Skeletal muscle satellite cell (primary cell): Measurements from ENCODE around the gene TP53TG5.

Source experiments
- H3K27me3 ChIP-seq: 2 replicates; pipeline ENCODE4 v1.7.0; 2013; ENCODE audit warnings: low read length; ENCODE audit not compliant: control insufficient read depth, insufficient read depth
- H3K36me3 ChIP-seq: 2 replicates; pipeline ENCODE4 v1.7.0; 2013; ENCODE audit warnings: mild to moderate bottlenecking, control low read depth, low read length; ENCODE audit not compliant: insufficient read depth
- H3K4me1 ChIP-seq: 2 replicates; pipeline ENCODE4 v1.7.0; 2013; ENCODE audit warnings: low read length; ENCODE audit not compliant: control insufficient read depth, insufficient read depth
- H3K4me2 ChIP-seq: 2 replicates; pipeline ENCODE4 v1.7.0; 2013; ENCODE audit warnings: mild to moderate bottlenecking, low read length
- H3K4me3 ChIP-seq: 2 replicates; pipeline ENCODE4 v1.7.0; 2013; ENCODE audit warnings: low read length
- H3K9ac ChIP-seq: 2 replicates; pipeline ENCODE4 v1.7.0; 2013; ENCODE audit warnings: mild to moderate bottlenecking, low read depth, low read length, moderate library complexity
- H3K9me3 ChIP-seq: replicated peaks from 2 replicates; pipeline ENCODE4 v1.7.0; 2013; ENCODE audit warnings: mild to moderate bottlenecking, control low read depth, low read length

TP53TG5 gene

DNA sequence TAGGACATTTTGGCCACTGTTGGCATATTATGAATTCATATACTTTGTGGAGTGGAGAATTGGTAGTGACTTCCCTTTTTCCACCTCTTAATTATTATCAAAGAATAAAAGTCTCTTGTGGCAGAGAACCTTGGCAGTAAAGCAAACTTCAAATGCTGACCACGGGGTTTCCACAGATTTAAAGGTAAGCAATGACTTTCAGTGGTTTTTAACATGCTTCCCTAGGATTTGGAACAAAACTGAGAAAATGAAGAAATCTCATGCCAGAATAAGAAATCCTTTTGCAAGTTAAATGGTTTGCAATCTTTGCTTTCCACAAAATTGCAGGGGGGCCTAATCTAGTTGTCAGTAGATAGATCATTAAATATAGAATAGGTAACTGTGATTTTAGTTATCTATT lies 27.9 kb downstream of the TP53TG5 start:
- Histone ChIP-seq H3K4me3 (no peak overlapping the region), H3K4me1 (peaks cover 39% of the 10 kb centered on the region), H3K9ac (no peak overlapping the region), H3K27me3 (no peaks in the 10 kb centered on the region), H3K36me3 (peaks cover 11% of the 10 kb centered on the region), H3K9me3 (no peaks in the 10 kb centered on the region), H3K4me2 (no peak overlapping the region)

DNA sequence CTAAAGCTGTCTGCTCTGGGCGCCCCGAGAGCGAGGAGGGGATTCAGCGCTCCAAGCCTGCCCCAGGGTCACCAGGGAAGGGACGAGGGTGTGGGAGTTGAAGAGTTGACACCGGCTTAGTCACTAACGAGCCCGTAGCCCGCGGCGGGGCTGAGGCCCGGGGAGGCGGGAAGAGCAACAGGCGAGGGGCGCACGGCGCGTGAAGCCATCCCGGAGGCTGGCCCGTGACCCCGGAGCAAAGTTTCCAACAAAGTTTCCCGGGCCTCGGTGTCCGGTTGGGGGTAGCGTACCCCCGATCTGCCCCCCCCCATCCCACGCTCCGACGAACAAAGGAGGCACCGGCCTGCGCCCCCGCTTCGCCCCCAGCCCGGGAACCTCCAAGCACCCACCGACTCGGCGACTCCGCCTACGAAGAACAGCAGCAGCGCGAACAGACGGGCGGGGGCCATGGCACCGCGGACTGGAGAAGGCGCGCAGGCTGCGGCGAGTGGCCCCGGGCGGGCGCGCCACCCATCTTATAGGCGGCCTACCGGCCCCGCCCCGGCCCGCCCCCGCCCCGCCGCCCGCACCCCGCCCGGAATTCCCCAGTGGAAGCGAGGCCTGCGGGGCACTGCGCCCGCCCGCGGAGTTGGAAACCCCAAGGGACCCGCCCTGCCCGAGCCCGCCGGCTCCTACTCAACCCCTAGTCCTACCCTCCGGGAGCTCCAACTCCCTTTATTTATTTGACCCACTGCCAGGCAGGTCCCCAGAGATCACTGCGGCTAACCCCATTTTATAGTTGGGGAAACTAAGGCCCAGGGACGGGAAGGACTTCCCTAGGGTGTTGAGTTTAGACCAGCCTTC lies 30.0 kb downstream of the TP53TG5 start, which contains the start of gene SDC4:
Gene SDC4, minus strand, starts transcription at position 489 of the 843 bp plus-strand sequence. Its CDS starts 40 bp downstream, at position 449.
- Histone ChIP-seq H3K9me3 (no peaks in the 10 kb centered on the region), H3K9ac (peak within 1 kb of the TSS; percentile 97), H3K4me3 (peak within 1 kb of the TSS; percentile 92), H3K27me3 (no peaks in the 10 kb centered on the region), H3K36me3 (peaks cover 23% of the 10 kb centered on the region), H3K4me2 (peak within 1 kb of the TSS; percentile 84), H3K4me1 (peaks cover 44% of the 10 kb centered on the region)

DNA sequence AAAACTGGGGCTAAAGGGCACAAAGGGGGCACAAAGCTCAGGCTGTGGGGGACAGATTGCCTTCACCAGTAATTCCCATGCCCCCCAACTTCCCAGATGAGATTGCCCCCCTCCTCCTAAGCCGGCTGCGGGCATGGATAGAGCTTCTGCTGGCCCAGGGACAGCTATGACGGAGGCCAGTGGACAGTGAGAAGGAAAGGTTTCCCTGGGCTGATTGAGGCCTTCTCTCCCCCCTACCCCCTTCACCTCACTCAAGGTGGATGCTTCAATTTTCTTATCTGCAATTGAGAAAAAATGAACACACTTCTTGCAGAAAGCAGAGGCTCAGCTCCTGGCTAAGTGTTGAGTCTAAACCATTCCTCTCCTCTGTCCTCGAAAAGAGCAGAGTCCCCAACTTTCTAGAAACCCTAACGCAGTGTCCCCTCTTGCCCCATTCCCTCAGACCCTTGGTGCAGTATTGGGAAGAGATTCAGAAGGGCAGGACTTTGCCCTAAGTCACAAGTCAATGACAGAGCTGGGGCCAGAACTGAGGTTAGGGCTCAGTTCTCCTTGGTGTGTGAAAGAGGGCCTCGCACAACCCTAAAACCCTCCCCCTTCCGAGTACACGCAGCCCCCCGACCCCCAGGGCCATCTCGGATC lies 30.7 kb downstream of the TP53TG5 start:
- Histone ChIP-seq H3K9ac (peak overlapping the region; percentile 97), H3K4me2 (peak overlapping the region; percentile 84), H3K9me3 (no peaks in the 10 kb centered on the region), H3K4me3 (peak overlapping the region; percentile 92), H3K27me3 (no peaks in the 10 kb centered on the region), H3K36me3 (peaks cover 29% of the 10 kb centered on the region), H3K4me1 (peaks cover 51% of the 10 kb centered on the region)

DNA sequence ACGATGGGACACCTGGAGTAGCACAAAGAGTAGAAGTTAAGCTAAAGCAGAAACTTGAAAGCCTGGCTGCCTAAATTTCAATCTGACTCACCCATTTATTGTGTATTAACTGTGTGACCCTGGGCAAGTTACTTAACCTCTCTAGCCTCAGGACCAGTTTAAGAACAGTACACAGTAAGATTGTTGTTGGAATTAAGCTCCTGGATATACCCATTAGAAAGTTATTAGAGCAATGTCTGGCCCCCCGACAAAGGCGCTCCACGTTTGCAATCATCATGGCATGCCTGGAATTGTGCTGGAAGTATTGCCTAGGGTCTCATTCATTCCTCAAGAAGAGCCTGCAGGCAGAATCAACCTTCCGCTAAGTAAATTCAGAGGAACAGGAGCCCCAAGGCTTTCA lies 31.3 kb downstream of the TP53TG5 start:
- peak overlapping the region; percentile 92 for H3K4me3 ChIP-seq
- no peaks in the 10 kb centered on the region for H3K9me3 ChIP-seq
- peaks cover 32% of the 10 kb centered on the region for H3K36me3 ChIP-seq
- peak overlapping the region; percentile 97 for H3K9ac ChIP-seq
- peak overlapping the region; percentile 84 for H3K4me2 ChIP-seq
- peaks cover 57% of the 10 kb centered on the region for H3K4me1 ChIP-seq
- H3K27me3 ChIP-seq, result no peaks in the 10 kb centered on the region

DNA sequence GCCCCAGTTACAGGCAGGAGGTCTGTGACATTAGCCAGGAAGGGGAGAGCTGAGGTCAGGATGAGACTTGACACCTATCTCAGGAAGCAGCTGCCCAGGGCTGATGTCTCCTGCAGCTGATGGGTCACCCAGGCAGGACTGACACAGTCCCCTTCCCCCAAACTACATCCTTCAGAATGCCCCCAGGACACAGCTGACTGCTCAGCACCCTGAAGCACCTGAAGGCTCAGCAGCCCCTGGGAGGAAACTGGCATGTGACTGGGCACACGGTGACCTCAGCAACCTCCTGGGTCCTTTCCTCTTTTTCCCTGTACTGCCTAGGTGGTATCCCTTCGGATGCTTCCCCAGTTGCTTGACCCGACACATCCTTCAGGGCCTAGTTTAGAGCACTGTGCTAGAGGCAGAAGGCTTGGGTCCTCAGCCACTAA lies 31.8 kb downstream of the TP53TG5 start:
- H3K9ac ChIP-seq, result peak overlapping the region; percentile 97
- peaks cover 62% of the 10 kb centered on the region for H3K4me1 ChIP-seq
- H3K4me3 ChIP-seq, result peak overlapping the region; percentile 92
- peaks cover 37% of the 10 kb centered on the region for H3K36me3 ChIP-seq
- H3K27me3 ChIP-seq, result no peaks in the 10 kb centered on the region
- H3K4me2 ChIP-seq, result peak overlapping the region; percentile 84
- no peaks in the 10 kb centered on the region for H3K9me3 ChIP-seq

DNA sequence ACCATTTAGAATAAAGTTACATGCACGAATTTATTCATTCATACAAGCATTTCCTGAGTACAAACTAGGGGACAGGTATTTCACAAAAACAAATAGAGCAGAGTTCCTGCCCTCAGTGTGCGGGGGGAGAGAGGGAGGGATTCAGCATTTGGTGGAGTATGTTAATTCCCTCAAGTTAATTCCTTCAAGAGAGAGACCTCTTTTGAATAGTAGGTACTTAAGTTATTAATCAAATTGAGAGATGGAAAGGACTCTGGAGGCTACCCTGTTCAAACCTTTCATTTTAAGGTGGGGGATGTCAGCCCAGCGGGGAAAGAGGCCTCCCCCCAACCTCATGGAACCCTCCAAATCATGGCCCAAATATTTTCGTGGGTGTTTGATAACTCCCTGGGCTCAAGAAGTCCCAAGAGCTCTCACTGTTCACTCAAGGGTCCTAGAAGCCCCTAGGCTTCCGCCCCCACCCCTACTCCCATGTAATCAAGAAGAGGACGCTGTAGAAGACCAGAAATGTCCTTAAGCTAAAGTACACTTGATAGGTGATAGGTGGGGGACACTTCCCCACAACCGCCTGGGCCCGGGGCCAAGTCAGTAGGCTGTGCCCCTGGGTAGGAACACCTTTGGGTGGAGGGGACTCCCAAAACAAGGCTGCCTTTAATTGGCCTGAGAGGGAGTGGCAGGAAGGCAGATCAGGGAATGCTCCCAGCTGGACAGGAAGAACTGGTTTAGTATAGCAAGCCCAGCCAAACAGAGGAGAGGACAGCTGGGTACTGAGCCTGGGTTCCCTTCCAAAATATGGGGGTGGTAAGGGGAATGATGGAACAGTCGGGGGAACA lies 32.8 kb downstream of the TP53TG5 start:
- Histone ChIP-seq H3K36me3 (peaks cover 47% of the 10 kb centered on the region), H3K9me3 (no peaks in the 10 kb centered on the region), H3K4me3 (peak overlapping the region; percentile 92), H3K4me1 (peaks cover 70% of the 10 kb centered on the region), H3K9ac (peak overlapping the region; percentile 97), H3K4me2 (peak overlapping the region; percentile 84), H3K27me3 (no peaks in the 10 kb centered on the region)

DNA sequence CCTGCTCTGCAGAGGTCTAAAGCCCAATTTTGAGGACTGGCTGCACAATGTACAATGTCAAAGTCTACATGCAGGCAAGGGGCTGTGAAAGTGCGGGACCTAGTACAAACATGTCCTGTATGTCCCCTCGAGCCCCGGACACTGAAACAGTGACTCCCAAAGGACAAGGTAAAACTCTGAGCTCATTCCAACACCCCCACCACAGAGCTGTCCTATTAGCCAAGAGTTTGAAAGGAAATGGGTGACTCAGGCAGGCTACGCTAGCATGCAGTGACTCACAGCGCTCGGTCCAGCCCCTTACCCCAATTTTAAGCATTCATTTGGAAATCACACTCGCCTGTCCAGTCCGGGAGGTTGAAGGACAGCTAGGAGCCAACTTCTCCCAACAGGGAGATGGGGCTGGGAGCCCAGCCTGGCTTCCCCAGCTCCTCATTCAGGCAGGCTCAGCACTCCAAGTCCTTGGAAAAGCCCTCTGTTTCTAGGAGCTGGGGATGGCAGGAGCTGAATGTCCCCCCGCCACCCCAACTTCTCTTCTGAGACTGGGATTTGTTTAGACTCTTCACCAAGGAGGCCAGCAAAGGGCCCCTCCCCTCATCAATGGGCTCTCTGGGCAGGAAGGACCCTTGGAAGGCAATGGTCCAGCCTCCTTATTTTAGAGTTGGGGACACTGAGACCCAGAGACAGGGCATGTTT lies 33.8 kb downstream of the TP53TG5 start:
- H3K9ac ChIP-seq, result peak overlapping the region; percentile 97
- peaks cover 55% of the 10 kb centered on the region for H3K36me3 ChIP-seq

DNA sequence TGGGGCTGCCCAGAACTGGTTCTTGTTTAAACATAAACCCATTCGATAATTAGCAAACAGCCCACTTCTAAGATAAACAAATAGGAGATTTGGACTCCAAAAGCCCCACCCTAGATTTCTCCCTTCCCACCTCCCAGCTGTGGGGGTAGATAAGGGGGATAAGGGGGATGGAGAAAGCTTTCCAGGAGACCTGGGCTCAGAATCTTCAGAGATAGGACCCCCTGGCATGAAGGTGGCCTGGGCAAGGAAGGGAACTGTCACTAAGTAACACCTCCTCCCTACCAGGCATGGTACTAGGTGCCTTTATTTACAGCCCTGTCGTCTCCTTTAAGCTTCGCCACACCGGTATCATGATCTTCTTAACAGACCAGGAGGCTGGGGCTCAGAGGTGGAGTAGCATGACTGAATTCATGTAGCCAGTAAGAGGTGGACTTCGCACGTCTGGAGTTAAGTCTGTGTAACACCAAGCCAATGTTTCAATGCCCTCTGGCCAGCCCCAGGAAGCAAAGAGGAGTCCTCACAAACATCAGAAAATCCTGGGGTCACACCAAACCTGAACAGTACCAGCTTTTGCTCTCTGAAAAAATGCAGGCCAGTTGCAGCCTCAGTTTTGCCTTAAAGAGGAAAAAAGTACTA lies 34.5 kb downstream of the TP53TG5 start:
- peak overlapping the region; percentile 92 for H3K4me3 ChIP-seq
- H3K27me3 ChIP-seq, result no peaks in the 10 kb centered on the region
- H3K36me3 ChIP-seq, result peaks cover 61% of the 10 kb centered on the region
- H3K4me1 ChIP-seq, result peaks cover 79% of the 10 kb centered on the region
- no peaks in the 10 kb centered on the region for H3K9me3 ChIP-seq
- peak overlapping the region; percentile 78 for H3K9ac ChIP-seq
- peak overlapping the region; percentile 84 for H3K4me2 ChIP-seq

More for the DNA sequence above, 33.8 kb downstream of the TP53TG5 start:
- Histone ChIP-seq H3K4me3 (peak overlapping the region; percentile 92), H3K4me2 (peak overlapping the region; percentile 84), H3K27me3 (no peaks in the 10 kb centered on the region), H3K4me1 (peaks cover 77% of the 10 kb centered on the region), H3K9me3 (no peaks in the 10 kb centered on the region)

DNA sequence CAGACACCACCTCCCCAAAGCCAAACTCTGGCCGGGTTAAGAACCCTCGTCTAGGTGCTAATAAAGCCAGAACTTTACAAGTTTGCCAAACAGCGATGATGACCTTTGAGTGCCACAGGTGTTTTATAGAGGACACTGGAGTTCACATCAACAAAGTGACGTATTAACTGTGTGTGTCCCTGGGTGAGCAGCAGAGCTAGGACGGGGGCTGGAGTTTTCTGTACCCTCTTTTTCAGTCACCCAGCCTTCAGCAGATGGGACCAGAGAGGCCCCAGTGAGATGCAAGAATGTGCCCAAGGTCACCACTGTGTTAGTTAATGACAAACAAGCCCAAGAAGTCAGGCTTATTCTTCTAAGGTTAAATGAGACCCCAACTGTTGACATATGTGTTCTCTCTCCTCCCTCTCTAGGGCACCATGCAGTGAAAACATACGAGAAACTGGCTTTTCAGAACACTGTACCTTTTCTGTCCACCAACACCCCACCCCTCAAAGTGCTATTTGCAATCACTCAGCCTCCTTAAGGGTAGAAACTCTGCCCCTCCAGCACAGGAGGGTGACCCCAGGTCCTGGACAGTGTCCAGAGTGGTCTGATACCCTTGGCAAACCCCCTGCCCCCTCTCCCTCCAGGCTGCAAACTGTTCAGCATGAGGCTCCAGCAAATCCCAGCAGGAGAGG lies 35.1 kb downstream of the TP53TG5 start:
- H3K4me1 ChIP-seq, result peaks cover 82% of the 10 kb centered on the region
- no peaks in the 10 kb centered on the region for H3K9me3 ChIP-seq
- peak overlapping the region; percentile 84 for H3K4me2 ChIP-seq
- H3K9ac ChIP-seq, result peak overlapping the region; percentile 78
- H3K36me3 ChIP-seq, result peaks cover 67% of the 10 kb centered on the region
- peak overlapping the region; percentile 92 for H3K4me3 ChIP-seq
- no peaks in the 10 kb centered on the region for H3K27me3 ChIP-seq
